ENCODE results near the gene TMEM184B.

Gene TMEM184B

DNA sequence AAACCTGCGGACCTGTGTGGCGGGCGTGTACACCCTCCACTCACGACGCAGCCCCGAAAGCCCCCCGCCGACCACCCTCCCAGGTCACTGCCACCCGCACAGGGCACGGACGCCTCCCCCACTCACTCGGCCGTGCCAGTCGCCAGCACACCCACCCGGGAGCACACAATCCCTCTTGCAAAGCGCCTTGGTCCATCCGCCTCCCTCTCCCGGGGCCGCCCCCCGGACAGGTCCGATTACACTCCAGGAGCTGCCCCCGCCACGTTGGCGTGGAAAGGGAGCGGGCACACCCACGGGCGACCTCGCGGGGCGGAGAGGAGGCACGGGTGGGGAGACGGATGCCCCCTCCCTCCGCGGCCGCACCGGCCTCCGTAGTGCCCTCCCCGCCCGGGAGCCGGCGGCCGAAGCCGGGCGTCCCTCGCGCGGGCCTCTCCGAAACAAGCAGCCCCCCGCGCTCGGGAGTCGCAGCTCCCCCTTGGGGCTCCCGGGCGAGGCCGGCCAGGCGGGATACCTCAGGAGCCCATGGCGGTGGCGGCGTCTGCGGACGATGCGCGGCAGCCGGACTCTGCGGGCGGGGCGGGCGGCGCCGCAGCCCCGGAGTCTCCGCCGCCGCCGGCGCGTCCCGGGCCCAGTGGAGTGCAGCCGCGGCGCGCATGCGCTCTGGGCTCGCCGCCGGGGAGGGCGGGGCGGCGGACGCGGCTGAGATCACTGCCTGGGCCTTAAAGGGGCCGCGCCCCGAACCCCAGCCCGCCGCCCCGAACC, at the start of gene TMEM184B:
Gene TMEM184B, minus strand, starts transcription at position 638 of the 762 bp plus-strand sequence. CDS start 25,049 bp downstream, outside the sequence.
- DNase-seq, result peak; percentile 53

DNA sequence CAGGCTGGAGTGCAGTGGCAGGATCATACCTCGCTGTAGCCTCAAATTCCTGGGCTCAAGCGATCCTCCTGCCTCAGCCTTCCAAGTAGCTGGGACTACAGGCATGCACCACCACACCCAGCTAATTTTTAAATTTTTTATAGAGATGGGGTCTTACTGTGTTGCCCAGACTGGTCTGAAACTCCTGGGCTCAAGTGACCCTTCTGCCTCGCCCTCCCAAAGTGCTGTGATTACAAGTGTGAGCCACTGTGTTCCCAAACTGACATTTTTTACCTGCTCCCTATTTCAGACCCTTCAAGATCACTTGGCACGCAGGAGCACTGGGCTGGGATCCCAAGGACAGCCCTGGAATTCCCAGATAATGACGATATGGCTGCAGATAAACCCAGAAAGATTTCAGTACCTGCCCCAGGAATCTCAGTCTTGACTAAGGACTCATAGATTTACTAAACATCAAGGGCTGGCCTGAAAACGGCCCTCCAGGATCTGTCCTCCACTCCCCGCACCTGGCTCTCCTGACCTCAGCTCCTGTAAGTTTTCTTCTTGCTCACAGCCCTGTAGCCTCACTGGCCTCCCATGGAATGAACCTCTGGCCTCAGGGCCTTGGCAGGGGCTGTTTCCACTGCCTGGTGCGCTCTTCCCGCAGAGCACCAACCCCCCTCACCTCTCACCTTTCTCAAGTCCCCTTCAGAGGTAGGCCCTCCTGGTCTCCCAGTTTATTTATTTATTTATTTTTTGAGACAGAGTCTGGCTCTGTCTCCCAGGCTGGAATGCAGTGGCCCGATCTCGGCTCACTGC, 48.0 kb upstream of the TMEM184B start:
- no peak for DNase-seq

DNA sequence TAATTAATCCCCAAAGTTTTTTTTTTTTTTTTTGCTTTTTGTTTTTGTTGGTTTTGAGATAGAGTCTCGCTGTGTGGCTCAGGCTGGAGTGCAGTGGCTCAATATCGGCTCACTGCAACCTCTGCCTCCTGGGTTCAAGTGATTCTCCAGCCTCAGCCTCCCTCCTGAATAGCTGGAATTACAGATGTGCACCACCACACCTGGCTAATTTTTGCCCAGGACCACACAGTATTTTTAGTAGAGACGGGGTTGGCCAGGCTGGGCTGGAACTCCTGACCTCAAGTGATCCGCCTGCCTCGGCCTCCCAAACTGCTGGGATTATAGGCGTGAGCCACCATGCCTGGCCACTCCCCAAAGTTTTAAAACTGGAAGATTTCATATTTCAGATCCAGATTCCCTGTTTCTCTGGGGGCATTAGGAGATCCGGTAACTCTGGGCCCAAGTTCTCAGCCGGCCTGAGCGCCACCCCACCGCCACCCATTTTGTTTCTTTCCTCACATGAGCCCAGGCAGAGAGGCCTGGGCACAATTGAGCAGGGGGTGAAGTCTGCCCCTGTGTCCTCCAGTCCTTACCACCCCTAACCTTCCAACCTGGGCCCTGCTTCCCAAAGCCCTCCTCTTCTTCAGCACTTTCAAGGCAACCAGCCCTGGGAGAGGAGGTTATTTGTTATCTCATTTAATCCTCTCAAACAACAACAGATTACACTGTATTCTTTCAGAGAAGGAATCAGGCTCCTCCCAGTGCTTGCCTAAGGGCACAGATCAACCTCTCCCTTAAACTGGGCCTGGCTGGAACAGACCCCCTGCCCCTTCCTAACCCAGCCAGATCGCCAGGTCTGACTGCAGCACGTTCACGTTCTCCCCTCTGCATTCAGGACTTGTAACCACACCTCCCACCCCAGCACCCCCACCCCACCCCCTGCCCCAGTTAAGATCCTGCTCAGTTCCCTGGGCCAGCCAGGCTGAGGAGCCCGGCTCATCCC, 46.3 kb upstream of the TMEM184B start:
- DNase-seq, result no peak

DNA sequence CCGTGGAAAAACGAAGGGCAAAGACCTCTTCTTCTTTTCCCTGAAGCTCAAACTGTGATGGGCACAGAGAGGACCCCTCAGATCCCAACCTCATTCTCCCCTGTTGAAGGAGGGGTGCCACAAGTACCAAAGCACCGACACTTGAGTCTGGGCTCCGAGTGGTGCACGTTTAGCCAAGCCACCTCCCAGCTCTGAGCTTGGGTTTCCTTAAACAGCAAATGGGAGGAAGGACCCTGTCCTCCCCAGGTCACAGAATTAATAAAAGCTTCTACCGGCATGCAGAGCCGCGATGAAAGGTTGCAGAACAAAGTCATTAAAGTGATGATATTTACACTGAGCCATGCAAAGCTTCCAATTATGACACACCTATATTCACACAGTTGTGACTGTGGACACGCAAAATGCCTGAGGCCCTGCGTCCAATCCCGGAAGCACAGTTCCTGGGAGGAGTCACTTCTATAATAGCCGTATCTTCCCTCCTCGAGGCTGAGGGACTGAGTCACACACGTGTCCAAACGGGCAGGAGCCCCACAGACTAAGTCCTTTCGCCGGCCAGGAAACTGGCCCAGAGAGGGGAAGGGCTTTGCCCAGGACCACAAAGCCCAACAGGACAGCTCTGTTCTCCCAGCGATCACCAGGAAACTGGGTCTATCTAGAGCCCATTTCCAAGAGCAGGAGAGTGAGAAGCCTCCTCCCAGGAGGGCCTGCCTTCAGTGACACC, 45.3 kb upstream of the TMEM184B start:
- peak; percentile 94 for DNase-seq

DNA sequence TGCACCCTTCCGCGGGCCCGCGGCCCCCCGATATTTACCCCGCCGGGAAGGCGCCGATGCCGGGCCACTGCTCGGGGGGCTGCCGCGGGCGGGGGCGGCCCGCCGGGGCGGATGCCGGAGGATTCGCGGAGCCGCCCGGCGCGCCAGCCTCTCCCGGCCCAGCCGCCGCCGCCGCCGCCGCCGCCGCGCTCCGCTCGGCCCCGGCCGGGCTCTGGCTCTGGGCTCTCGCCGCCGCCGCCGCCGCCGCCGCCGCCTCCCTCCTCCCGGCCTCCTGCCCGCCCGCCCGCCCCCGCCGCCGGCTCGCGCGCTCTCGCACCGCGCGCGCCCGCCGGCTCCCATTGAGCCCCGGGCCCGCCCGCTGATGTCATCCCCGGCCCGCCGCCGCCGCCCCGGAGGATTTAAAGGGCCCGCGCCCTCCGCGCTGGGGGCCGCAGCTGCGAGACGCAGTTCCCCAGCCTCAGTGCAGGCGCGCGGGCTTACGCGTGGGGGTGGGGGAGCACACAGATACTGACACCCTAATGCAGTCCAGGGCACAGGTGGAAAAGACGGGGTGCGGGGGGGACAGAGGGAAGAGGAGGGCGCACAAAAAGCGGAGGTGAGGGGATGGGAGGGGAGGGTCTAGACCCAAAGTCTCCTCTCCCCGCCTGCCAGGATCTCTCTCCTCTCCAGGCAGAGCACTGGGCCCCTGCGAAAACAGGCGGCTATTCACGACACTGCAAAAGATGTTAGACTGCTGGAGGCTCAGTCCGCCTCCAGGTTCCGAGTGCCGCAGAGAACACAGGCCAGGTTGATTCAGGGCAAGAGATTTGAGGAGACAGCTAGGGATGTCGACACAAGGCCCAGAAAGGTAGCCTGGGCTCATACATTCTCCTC, 44.5 kb upstream of the TMEM184B start, which contains the start of gene CSNK1E:
Gene CSNK1E, minus strand, starts transcription at position 312 of the 873 bp plus-strand sequence. CDS start 3,276 bp downstream, outside the sequence.
- peak; percentile 67 for DNase-seq

DNA sequence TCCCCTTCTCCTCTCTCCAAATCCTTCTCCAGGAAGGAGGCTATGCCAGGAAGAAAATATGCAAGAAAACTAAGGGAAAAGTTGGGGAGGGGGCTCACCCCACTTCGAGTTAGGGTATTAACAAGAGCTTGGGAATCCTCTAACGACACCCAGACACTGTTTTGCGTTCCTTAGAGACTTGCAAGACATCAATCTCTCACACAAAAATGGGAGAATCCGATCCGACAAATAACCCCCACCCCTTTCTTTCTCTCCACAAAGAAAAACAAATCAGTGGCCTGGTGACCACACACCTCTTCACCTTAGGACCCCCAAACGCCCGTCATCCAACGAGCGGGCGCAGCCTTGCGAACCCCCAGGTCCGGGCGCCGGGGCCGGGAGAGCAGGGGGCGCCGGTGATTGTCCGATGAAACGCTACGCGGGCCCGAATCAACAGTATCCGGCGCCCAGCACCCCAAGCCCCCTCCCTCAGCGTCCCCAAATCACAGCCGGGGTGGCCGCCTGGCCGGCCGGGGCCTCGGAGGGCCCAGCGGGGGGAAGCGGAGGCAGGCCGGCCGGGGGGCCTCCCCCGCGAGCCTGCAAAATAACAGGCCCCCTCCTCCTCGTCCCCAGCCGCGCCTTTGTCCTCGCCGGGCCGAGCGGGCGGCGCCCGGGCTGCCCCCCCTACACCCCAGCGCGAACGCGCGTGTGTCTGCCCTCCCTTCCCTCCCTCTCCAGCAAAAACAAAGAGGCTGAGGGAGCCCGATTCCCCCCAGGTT, 43.7 kb upstream of the TMEM184B start:
- peak; percentile 66 for DNase-seq

DNA sequence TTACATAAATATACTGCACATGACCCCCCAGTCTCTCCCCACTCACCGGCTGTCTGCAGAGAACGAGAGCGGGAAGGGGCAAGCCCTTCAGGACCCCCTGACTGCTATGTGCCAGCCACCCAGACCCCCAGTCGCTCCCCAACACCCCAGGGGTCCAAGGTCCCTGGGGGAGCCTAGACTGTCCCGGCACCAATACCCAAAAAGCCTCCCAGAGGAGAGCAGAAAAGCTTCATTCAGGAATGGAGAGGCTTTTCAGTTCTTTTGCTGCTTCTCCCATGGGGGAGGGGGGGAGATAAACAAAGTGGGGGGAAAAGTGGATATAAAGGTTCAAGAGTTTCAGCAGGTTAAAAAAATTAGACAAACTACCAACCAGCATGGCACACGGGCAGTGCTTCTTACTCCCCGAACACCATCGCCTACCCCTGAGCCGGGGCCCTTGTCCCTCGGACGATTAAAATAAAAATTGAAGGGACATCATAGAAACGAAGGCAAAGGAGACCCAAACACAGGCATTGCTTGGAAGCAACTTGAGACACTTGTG, 43.1 kb upstream of the TMEM184B start:
- DNase-seq, result no peak

DNA sequence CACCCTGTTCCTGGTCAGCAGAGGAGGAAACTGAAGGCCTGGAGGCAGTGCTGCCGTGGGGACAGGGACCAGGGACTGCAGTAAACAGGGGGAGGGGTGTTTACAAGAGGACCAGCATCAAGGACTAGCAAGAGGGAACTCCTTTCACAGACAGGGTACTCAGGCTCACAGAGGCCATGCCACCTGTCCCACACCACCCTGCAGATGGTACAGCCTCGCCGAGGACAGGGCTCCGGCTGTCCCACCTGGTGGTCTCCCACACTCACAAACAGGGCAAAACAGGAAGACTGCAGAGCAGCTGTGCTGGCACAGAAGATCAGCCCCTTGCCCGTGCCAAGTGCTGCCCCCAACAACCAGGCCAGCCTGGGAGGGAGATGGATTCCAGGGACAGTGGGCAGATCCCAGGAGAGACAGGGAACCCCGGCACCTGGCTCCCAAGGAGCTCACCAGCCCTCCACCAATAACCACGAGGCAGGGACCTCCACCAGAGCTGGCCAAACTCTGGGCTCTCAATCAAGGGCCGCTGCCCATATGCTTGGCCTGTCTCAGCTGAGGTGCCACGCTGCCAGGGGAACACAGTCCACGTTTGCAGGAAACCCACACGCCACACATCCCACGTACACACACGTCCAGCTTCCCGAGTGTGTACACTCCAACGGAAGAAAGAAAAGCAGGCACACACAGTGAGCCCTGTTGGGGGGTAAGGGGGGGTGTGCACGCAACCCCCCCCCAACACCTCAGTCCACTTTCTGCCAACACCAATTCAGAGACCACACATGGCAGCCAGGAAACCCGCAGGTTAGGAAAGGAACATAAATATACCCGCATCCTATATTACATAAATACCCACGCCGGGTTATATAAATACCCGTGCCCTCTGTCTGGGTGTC, 42.4 kb upstream of the TMEM184B start:
- no peak for DNase-seq

DNA sequence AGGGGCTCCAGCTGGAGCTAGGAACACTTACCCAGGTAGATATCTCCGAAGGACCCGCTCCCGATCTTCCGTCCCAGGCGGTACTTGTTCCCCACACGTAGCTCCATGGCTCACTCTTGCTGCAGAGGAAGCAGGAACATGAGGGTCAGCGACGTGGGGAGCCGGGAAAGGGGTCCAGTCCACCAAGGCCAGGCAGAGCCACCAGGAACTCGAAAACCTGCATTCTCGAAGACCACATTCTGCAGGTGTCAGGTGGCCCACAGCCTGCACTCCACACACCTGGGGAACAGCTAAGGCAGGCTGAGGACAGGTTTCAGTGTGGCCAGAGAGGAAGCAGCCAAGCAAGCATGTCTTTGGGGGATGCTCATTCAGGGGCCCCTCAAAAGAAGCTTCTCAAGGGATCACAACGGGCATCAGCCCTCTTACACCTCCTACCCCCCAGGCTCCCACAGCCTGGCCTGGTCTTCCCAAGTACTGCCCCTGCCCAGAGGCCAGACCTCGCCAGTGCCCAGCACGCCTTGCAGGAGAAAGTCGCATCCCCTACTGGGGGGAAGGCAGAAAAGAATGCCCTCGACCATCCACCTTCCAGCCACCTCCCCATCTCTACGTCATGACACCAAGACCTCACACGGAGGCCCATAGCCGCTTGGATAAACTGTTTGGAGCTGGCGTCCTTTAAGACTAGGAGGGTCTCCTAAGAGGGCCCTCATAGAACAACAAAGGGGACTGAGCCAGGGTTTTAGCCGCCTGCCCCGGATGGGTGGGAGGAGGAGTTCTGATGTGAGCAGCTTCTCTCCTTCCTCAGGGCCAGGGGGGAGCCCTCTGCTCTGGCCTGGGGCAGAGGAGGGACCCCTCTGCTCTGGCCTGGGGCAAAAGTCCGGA, 41.5 kb upstream of the TMEM184B start:
- DNase-seq, result peak; percentile 45

DNA sequence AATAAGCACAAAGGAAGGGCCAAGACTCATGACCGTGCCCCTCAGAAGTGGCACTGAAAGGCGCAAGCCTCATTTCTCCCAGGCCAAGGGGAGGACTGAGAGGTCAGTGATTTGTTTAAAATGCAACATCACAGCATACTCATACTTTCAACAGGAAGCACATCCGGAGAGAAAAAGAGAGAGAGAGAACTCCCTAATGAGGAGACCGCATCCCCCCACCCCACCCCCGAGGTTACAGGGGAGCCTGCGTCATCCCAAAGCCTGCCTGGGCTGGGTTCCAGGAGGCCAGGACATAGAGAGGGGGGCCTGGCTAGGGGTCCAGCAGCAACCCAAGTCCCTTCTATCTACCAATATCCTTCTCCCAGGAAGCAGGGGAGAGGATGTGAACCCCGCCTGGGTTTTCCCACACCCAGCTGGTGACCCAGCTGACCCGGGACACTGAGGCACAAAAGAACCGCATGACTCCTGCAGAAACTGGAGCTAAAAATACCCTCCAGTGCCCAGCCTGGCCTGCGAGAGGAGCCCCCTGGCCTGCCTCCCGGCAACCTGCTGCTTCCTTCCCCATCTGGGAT, 40.7 kb upstream of the TMEM184B start:
- DNase-seq, result peak; percentile 93

DNA sequence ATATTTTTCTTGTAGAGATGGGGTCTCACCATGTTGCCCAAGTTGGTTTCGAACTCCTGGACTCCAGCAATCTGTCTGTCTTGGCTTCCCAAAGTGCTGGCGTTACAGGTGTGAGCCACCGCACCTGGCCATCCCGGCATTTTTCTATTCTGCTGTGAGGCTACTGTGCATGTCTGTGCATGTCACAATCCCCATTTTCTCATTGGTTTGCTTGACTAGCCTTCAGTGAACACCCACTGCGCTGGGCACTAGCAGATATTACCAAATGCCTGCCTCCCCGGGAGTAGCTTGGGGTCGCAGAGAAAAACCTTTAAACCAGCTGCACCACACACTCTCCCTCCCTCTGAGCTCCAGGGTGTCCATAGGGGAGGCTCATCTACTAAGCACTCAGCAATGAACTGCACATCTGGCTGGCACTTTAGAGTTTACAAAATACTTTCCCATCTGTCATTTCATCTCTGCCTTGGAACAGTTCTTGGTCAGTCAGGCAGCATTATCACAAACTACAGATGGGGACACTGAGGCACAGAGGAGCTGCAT, 39.5 kb upstream of the TMEM184B start:
- DNase-seq, result peak; percentile 32

DNA sequence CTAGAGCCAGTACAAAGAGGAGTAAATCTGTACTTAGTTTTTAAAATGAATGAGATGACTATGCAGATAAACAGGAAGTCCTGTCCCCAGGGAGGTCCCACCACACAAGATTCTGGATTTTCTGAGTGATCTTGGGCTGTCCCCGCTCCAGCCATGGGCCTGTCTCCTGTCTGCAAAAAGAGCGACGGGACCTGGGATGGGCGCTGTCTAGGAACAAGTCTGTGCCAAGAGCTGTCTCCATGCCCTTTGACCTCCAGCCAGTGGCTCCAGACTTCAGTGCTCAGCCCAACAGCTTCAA, 38.5 kb upstream of the TMEM184B start:
- DNase-seq, result no peak

DNA sequence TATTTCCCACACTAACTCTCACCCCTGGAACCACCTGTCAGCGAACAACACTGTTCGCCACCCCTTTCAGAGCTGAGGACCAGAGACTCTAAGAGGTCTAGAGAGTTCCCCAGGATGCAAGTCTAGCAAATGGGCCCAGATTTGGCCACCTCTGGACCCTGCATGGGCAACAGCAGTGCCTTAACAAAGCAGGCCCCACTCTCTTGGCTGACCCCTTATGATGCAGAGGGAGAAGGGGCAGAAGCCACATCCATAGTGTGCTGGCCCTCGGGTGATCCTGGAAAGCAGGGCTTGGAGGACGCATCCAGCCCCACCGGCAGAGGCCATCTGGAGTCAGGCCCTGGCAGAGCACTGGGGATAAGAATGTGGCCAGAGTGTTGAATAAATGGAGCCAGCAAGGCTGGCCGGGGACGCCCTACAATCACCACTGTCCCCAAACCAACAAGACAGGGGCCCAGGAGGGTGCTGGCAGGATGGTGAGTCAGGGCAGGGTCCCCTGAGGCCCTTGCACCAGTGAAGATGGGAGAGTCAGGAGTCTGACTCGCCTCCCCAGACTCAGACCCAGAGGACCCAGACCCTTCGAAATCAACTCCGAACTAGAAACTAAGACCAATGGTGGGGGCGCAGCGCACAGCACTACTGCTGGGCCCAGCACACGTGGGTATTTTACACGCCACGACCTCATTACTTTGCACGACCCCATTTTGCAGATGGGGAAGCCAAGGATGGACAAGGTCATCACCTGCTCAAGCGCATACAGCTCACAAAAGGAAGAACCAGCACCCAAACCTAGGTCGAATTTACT, 37.9 kb upstream of the TMEM184B start:
- no peak for DNase-seq

DNA sequence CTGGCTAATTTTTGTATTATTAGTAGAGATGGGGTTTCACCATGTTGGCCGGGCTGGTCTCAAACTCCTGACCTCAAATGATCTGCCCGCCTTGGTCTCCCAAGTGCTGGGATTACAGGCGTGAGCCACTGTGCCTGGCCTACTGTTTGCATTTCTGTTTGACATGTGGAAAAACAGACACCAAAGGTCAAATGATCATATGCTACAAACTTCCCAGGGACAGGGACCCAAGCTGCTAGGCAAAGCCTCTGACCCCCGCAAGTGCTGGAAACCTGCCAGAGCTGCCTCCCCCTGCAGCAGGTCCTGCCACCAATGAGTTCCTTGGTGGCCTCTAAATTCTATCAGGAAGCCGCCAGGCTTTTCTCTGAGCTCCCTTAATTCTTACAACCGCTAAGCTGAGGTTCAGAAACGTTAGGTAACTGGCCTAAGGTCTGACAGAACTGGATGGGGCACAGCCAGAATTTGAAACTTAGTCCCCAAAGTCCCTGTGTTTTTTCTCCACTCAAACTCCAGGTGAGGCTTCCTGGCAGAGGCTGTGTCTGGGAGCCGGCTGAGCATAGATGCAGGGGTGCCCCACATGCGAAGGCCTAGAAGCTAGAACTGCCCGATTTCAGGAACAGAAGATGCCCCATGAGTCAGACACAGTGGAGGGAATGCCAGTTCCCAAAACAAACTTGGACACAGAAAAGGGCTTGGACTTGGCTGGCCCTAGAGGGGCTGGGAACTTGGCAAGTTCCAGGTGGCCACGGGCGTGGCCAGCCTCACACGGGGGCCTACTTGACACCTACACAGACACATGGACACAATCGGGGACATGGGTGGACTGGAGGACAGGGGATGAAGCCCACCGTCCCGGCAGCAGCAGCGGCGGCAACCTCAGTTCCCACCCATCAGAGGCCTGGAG, 37.1 kb upstream of the TMEM184B start:
- DNase-seq, result no peak

DNA sequence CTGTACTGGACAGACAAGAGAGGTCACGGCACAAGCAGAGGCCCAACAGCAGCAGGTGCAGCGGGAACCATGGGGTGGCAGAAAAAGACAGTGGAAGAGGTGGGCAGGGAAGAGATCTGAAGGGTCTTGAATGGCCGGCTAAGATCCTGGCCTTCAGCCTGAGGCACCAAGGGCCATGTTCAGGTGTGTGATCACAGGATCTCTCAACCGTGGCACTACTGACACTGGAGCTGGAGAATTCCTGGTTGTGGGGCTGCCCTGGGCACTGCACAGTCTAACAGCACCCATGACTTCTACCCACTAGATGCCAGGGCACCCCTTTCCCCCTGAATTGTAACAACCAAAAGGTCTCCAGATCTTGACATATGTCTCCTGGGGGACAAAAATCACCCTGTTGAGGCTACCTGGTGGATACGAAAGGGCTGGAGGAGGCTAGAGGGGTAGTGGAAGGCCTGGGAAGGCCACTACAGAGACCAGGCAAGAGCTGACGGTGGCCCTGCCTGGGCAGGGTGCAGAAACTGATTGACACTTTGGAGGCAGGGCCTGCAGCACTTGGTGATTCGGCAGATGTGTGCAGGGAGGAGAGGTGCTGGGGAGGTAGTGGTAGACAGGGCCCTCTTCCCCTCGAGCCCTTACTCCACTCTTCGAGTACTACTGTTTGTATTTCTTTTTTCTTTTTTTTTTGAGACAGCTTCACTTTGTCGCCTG, 36.1 kb upstream of the TMEM184B start:
- no peak for DNase-seq

Data from HCEC 1CT (cell line).